Mononuclear cell (primary cell): ENCODE data around the gene EDC4. TPM values are rescaled to one million over a fixed set of nuclear protein-coding genes. Genes with fewer than 3 reads are reported as not detected.
A peak's percentile ranks its signal among the peaks of the same experiment; 100 is the strongest.
"Not testable (repeated sequence)": the region's sequence is repeated elsewhere in the genome, so short reads cannot be mapped to it uniquely, and the experiment has no call there.

Experiments
- H3K27me3 ChIP-seq: 2 replicates; pipeline ENCODE4 v1.6.0; 2011; ENCODE audit warnings: low read length, control low read depth; ENCODE audit not compliant: insufficient read depth
- H3K4me1 ChIP-seq: 2 replicates; pipeline ENCODE4 v1.5.1; 2011; ENCODE audit warnings: mild to moderate bottlenecking, low read length, control low read depth; ENCODE audit not compliant: insufficient read depth
- H3K4me3 ChIP-seq: 2 replicates; pipeline ENCODE4 v1.5.1; 2011; ENCODE audit warnings: mild to moderate bottlenecking, low read length, moderate library complexity
- H3K9me3 ChIP-seq: 2 replicates; pipeline ENCODE4 v1.5.1; 2011; ENCODE audit warnings: low read depth, mild to moderate bottlenecking, control low read depth, low read length
- total RNA-seq: library from RNA; depleted of rRNA; stranded (reverse); fragments of >200 nt; gene quantifications from one replicate; pipeline ENCODE4 v1.2.3, GENCODE V29; 2012

Gene EDC4
- total RNA-seq, 1 donor, result 48.1 TPM

DNA sequence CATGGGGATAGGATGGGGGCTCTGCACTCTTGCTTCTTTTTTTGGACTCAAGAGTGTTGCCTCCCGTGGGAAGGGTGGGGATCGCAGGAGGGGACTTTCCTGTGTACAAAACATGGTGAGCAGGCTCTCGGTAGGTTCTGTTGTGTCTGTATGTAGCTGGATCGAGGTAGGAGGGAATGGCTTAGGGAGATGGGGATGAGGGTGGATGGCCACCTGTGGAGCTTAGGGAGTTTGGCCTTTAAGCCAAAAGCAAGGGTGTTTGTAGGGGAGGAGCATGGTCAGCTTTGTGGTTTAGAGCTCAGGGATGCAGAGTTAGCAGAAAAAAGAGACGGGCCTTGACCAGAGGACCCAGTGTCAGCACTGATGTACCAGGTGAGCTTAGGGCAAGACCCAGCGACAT, 11.0 kb upstream of the EDC4 start:
- Histone ChIP-seq H3K27me3 (no peaks in the 10 kb centered on the region), H3K4me3 (no peak overlapping the region), H3K9me3 (no peaks in the 10 kb centered on the region), H3K4me1 (peaks cover 16% of the 10 kb centered on the region)

DNA sequence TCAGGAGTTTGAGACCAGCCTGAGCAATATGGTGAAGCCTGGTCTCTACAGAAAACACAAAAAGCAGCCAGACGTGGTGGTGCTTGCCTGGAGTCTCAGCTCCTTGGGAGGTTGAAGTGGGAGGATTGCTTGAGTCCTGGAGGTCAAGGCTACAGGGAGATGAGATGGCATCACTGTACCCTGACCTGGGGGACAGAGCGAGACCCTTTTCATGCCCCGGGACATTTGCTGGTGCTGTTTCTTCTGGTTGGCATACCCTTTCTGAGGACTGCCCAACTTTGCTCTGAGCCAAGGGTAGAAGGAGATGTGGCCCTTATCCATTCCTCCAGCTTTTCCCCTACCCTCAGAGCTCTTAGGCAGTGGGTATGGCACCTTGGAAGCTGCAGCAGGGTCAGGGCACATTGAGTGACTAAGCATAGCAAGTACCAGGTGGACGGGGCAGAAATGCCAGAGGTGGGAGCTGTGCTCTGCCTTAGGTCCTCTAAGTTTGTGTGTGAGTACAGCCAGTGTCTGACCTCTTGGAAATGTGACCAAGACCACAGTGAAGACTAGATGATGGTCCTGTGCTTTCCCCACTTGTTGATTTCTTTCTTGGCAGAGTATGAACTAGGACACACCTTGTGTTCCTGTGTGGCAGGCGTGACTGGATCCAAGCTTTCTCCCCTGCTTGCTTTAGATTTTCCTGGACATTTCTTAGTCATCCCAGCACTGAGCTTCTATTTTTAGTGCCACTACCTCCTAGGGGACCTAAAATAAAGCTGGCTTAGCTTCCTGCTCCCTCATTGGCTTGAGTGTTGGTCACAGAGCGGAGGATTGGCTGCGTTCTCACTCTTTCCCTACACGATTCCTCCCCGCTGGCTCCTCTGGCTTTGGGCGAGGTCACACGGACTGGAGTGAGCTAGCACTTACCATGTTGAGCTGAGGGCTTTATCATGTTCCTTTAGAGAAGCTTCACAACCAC, 9.9 kb upstream of the EDC4 start:
- no peaks in the 10 kb centered on the region for H3K9me3 ChIP-seq
- H3K4me3 ChIP-seq, result no peak overlapping the region
- no peaks in the 10 kb centered on the region for H3K27me3 ChIP-seq
- peaks cover 6% of the 10 kb centered on the region for H3K4me1 ChIP-seq

DNA sequence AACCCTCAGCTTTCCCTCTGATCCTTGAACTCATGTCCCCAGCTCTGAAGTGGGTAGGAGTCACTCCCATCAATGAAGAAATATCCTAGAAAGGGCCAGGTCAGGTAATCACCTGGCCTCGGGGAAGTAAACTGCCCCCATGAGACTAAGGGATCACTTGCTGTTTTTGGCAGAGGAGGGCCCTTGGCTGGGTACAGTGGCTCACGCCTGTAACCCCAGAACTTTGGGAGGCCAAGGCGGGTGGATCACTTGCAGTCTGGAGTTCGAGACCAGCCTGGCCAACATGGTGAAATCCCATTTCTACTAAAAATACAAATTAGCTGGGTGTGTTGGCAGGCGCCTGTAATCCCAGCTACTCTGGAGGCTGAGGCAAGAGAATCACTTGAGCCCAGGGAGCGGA, 8.8 kb upstream of the EDC4 start:
- H3K9me3 ChIP-seq, H3K4me3 ChIP-seq, H3K4me1 ChIP-seq, H3K27me3 ChIP-seq: not testable (repeated sequence)

DNA sequence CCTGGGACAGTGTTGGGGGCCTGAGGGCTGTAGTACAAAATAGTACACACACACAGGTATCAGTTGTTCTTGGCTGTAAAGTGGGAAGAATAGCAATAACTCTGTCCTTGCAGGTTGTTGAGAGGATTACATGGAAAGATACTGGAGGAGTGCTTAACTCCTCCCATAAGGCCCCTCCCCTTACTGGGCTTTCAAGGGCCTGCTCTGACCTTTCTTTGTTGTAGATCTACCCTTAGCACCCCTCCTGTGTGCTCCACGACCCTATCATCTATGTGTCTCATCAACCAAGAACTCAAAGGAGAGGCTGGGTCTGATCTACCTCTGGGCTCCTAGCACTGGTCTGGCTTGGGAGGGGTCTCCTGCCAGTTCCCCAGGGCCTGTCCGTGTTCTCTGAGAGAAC, 8.3 kb upstream of the EDC4 start:
- no peaks in the 10 kb centered on the region for H3K27me3 ChIP-seq
- no peaks in the 10 kb centered on the region for H3K4me1 ChIP-seq
- H3K9me3 ChIP-seq, result no peaks in the 10 kb centered on the region
- no peak overlapping the region for H3K4me3 ChIP-seq

DNA sequence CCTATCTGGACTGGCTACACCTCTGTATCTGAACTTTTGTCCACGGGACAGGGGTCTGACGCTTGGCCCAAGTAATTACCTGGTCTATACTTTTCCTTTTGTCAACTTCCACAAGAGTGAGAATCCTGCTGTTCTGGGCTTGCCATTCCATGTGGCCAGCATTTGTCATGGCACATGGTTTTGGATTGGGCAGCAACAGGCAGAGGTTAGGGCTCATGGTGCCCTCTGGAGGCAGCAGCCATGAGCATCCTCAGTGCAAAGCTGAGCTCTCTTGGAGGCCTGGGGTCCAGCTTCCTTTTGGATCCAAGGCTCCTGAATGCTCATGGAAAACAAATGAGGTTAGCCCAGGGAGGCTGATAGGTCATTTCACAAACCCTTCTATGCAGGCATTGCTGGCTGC, 7.5 kb upstream of the EDC4 start:
- no peak overlapping the region for H3K4me3 ChIP-seq
- H3K9me3 ChIP-seq, result no peaks in the 10 kb centered on the region
- H3K27me3 ChIP-seq, result no peaks in the 10 kb centered on the region
- no peaks in the 10 kb centered on the region for H3K4me1 ChIP-seq

DNA sequence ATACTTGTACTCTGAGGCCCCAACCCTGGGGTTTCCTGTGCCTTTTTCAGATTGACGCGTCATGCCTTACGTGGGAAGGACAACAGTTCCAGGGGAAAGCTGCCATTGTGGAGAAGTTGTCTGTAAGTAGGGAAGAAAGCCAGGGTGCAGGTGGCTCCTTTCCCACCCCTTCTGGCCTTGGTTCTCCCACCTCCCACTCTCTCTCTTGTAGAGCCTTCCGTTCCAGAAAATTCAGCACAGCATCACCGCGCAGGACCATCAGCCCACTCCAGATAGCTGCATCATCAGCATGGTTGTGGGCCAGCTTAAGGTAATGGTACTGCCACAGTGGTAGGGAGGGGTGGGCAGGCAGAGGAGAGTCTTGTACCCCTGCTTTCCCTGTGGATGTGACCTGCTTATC, 4.6 kb upstream of the EDC4 start:
- H3K27me3 ChIP-seq, result no peaks in the 10 kb centered on the region
- peaks cover 14% of the 10 kb centered on the region for H3K4me1 ChIP-seq
- no peaks in the 10 kb centered on the region for H3K9me3 ChIP-seq
- no peak overlapping the region for H3K4me3 ChIP-seq

DNA sequence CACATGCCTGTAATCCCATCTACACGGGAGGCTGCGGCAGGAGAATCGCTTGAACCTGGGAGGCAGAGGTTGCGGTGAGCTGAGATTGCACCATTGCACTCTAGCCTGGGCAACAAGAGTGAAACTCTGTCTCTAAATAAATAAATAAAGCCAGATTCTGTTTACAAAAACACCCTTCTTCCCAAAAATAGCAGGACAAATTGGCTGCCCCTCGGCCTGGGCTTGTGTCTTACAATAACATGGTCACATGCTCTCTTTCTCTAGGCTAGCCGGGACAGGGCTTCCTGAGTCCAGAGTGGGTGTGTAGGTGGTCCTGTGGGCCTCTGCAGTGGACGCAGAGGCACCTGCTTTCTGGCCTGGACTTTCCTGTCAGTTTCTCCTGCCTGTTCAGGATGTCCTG, 3.2 kb upstream of the EDC4 start:
- Histone ChIP-seq H3K4me3 (no peak overlapping the region), H3K4me1 (peaks cover 27% of the 10 kb centered on the region), H3K27me3 (no peaks in the 10 kb centered on the region), H3K9me3 (no peaks in the 10 kb centered on the region)

DNA sequence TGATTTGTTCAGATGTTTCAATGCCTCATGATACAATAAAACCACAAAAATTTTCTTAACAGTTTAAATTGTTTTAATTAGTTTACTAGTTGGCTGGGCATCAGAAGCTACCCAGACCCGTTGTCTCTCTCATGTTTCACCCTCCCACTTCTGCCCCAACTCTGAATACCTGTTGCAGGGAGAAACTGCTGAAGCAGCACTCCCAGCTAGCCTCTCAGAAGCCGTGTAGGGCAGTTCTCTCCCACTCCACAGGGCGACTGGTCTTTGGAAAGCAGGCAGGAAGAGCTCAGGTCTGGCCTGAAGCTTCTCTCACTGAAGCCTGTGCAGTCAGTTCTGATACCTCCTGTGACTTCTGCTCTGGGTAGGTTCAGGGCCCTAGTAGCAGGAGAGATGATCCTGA, 1.6 kb upstream of the EDC4 start:
- H3K9me3 ChIP-seq, result no peaks in the 10 kb centered on the region
- H3K27me3 ChIP-seq, result no peaks in the 10 kb centered on the region
- peaks cover 36% of the 10 kb centered on the region for H3K4me1 ChIP-seq
- no peak overlapping the region for H3K4me3 ChIP-seq

DNA sequence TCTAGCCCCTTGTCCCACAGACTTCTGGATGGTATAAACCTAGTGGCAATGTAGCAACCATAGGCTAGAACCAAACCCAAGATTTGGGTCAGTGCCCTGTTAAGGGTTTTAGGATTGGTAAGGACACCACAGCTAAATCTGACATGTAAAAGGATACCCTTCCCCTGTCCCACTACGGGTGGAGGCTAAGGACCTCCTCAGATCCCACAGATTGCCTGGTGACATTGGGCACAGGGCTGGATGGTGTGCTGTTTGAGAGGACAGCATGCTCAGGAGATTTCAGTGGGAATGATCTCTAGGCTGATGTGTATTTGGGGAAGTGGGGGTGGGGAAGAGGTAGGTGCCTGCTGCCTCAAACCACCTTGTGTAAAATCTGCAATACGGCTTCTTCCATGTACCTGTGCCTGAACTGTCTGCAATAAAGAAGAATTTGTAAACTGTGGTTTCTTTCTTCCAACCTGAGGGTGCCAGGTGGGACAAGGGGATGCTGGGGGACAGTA, 671 bp upstream of the EDC4 start:
- no peaks in the 10 kb centered on the region for H3K27me3 ChIP-seq
- H3K9me3 ChIP-seq, result no peaks in the 10 kb centered on the region
- peak overlapping the region; percentile 91 for H3K4me3 ChIP-seq
- peaks cover 36% of the 10 kb centered on the region for H3K4me1 ChIP-seq

DNA sequence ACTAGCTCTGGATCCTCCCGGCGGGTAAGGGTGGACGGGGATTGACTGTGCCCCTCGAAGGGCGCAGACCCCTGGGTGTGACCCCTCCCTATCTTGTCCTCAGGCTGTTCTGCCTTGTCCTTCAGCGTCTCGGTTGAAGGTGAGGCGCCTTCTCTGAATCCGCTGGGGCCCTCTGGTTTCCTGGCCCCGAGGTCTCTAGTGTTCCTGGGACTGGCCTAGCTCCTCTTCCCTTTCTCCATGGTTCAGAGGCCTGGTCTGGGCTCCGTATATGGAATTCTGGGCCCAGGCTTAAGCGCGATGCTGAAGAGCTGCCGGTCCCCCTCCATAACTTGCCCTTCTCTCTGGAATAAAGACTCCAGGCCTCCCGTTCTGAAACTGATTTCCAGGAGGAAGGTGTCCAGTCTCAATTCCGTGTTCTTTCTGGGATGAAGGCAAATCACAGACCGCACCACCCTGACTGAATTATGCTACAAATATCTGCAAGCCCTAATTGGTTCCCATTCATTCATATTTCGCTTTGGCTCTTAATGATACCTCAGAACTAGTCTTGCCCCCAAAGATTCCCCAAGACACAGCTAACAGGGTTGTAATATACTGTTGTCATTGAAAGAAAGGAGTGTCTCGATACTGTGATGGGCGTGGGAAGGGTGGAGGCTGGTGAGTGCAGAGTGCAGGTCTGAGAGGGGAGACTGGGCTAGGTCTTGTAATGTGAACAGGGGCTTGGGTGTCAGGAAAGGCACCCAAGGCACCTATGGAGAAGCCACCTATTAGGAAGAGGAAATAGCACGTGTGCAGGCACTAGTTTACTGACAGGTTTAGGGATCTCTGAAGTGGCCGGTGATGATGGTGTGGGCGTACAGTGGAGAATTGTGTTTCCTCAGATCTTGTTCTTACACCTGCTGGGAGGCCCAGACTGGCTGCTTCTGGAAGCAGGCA, 851 bp downstream of the EDC4 start:
- no peaks in the 10 kb centered on the region for H3K27me3 ChIP-seq
- H3K4me3 ChIP-seq, result peak overlapping the region; percentile 91

DNA sequence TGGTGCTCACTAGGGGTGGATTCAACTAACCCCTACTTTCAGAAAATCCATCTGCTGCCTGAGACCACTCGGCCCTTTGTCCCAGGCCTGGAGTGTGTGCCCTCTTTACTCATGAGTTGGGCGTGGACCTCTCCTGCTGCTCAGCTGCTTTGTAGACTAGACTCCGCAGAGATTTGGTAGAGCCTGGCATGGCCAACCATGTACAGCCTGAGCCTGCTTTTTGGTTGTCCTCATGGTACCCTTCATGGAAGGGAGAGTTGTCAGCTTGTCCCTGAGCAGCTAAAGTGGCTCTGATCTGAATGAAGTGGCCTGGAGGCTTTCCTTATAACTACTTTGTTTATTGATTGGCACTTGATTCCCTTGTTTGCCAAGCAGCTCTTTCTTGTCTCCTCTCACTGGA, 1.5 kb downstream of the EDC4 start:
- Histone ChIP-seq H3K9me3 (no peaks in the 10 kb centered on the region), H3K4me3 (no peak overlapping the region), H3K27me3 (no peaks in the 10 kb centered on the region), H3K4me1 (peaks cover 36% of the 10 kb centered on the region)

More for the DNA sequence above, 851 bp downstream of the EDC4 start:
- H3K9me3 ChIP-seq, result no peaks in the 10 kb centered on the region
- peaks cover 36% of the 10 kb centered on the region for H3K4me1 ChIP-seq

DNA sequence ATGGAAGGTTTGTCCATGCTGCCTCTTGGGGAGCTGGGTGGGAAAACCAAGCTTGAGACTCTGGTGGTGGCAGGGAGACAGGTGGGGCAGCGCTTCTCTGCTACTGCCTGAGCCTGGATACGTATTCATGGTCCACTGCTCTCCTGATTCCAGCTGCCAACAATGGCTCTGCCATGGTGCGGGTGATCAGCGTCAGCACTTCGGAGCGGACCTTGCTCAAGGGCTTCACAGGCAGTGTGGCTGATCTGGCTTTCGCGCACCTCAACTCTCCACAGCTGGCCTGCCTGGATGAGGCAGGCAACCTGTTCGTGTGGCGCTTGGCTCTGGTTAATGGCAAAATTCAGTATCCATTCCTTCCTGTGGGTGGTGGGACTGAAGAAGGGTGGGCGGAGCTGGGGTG, 4.2 kb downstream of the EDC4 start:
- Histone ChIP-seq H3K4me1 (peaks cover 29% of the 10 kb centered on the region), H3K27me3 (no peaks in the 10 kb centered on the region), H3K4me3 (no peak overlapping the region), H3K9me3 (no peaks in the 10 kb centered on the region)

DNA sequence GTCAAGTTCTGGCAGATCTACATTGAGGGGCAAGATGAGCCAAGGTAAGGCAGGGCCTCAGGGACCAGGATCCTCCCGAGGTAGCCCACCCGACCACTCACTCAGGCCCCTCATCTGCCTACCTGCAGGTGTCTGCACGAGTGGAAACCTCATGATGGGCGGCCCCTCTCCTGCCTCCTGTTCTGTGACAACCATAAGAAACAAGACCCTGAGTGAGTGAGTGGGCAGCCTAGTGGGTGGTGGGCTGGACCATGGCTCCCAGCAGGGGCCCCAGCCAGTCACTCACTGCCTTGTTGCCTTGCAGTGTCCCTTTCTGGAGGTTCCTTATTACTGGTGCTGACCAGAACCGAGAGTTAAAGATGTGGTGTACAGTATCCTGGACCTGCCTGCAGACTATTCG, 5.4 kb downstream of the EDC4 start:
- no peaks in the 10 kb centered on the region for H3K9me3 ChIP-seq
- H3K4me1 ChIP-seq, result peaks cover 22% of the 10 kb centered on the region
- no peaks in the 10 kb centered on the region for H3K27me3 ChIP-seq
- H3K4me3 ChIP-seq, result no peak overlapping the region

DNA sequence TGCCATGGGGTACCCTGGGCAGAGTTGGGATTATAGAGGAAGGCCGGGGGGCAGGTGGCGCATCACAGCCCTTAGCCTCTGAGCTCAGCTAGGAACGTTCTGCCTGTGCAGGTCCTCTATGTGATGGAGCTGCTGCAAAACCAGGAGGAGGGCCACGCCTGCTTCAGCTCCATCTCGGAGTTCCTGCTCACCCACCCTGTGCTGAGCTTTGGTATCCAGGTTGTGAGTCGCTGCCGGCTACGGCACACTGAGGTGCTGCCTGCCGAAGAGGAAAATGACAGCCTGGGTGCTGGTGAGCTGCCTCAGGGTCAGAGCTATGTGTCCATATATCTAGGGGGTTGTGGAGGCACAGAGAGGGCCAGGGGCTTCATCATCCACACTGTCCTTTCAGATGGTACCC, 6.0 kb downstream of the EDC4 start:
- H3K4me3 ChIP-seq, result no peak overlapping the region
- no peaks in the 10 kb centered on the region for H3K9me3 ChIP-seq
- H3K27me3 ChIP-seq, result no peaks in the 10 kb centered on the region
- H3K4me1 ChIP-seq, result peaks cover 17% of the 10 kb centered on the region

DNA sequence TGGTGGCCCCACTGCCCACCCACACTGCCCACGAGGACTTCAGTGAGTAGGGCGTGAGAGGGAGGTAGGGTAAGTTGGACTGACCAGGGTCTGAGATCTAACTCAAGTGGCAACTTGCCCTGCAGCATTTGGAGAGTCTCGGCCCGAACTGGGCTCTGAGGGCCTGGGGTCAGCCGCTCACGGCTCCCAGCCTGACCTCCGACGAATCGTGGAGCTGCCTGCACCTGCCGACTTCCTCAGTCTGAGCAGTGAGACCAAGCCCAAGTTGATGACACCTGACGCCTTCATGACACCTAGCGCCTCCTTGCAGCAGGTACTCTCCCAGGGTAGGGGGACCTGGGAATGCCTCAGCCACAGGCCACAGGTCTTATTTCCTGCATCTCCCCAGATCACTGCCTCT, 6.6 kb downstream of the EDC4 start:
- no peaks in the 10 kb centered on the region for H3K27me3 ChIP-seq
- no peaks in the 10 kb centered on the region for H3K9me3 ChIP-seq
- peaks cover 11% of the 10 kb centered on the region for H3K4me1 ChIP-seq
- no peak overlapping the region for H3K4me3 ChIP-seq
